NCI-H1694 treated with DMSO at 0.1 percent for 48 hours (cell line): Measurements from ENCODE around the gene DSEL.

Source experiments
- DNase-seq: peaks from one replicate; lab custom pipeline; 2025; lab: John Stamatoyannopoulos, UW

The DSEL gene

DNA sequence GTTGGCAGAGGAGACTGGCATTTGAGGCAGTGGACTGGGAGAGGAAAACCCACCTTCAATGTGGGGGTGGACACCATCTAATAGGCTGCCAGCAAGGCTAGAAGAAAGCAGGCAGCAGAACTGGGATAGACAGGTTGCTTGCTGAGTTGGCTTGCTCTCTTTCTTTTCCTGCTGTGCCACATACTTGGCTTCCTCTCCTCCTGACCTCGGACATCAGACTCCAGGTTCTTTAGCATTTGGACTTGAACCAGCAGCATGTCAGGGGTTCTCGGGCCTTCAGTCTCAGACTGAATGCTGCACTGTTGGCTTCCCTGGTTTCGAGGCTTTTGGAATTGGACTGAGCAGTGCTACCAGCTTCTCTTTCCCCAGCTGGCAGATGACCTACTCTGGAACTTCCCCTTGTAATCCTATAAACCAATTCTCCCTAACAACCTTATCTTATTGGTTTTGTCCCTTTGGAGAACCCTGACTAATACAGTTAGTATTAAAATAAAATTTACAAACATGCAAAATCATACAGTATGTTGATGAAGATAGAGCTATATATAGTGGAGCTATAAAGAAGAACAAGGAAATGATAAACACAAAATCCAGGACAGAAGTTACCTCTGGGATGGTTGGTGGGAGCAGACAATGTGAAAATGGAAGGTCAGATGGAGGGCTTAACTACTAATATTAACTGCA is 15.9 kb downstream of the DSEL start:
- no peak for DNase-seq

DNA sequence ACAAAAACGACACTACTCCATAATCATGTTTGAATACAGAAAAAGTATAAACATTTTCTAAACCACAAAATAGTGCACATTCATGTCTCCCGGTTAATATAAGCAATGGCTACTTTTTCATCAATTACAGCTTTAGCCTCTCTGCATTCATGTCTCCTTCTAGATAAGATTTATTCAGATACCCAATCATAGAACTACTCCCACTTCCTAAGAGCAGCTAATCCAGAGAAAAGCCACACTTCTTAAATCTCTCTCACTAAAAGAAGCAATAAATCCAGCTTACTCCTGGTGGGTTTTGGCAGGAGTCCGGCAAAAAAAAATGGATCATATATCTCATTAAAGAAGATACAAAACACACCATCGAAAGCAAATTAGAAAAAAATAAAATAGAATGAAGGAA is 20.1 kb downstream of the DSEL start:
- DNase-seq, result no peak

DNA sequence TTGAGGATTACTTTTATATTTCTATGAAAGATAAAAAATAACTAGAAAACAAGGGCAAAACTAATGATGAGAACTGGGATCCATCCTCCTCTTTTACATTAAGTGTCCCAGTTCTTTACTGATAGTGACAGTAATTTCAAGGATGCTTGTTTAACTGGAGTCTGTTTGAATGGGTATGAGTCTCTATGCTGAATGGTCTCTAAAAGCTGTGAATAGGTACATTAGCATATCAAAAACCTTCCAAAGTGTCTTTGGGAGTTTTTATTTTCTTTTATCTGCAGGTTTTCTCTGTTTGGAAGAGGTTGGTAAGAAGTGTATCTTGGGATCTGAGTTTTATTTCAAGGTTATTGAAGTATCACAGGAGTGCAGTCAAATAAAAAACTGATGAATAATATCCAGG is 30.0 kb downstream of the DSEL start:
- DNase-seq, result no peak

DNA sequence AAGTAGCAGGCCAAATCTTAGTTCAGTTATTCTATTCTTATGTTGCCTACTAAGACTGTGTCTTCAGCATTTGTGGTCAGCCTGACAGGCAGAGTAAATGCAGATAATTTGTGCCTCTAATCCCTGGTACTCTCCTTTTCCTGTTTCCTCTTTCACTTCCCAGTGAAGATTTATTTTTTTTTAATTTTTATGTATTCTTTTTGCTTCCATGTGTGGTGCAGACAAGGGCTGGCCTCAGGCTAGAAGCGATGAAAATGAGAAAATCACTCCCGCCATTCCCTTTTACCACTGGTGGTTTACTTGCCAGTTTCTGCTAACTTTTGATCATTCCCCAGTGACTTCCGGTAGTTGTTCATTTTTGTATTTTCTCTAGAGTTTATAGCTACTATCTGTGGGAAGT is 30.9 kb downstream of the DSEL start:
- DNase-seq, result no peak

DNA sequence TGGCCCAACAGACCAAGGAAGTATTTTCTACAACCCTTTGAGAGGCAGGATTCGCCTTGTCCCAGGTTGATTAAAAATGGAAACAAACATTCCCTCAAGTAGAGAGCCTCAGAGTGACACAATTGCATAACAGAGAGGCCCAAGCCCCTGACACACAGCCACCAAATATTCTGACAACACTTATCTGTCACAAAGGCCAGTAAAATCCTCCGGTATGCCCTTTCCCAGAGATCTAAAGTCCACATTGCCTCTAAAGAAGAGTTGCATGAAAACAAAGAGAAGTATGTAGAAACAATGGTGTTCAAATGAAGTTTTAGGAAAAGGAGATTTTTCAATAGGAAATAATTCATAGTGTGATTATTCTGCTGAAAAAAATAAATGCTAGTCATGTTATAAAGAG is 32.1 kb downstream of the DSEL start:
- no peak for DNase-seq

DNA sequence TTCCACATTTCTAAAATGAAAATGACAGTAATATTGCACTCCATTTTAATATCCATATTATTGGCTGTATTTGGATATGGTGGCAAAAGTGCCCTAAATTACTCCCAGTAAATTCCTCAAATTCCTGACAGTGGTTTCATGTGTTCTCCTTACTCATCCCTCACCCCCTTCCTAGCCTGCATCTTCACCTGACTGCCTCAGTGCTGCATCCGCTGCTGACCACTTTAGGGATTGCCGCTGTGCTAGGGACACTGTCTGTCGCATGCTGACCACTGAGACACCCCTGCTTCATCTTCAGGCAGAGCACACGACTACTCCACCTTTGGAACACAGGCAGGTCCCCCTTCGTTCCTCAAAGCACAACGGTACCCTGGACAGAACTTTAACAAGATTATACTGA is 32.6 kb downstream of the DSEL start:
- DNase-seq, result no peak

DNA sequence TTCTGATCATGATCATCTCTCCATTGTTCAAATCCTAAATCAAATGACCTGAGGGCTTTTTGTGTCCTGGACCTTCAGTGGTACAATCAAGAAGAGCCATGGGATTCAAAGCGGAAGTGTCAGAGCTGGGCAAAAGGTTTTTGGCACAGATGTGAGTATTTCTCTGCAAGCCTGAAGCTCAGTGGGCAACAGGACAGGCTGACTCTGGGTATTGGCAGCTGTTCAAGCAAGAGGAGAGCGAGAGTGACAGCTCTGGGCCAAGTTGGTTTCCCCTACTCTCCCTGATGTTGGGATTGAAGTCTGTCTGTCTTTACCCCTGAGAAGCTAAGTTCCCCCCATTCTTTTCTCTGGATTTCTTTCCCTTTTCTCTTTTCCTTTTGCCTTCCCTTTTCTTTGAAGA is 33.3 kb downstream of the DSEL start:
- DNase-seq, result peak; percentile 26

DNA sequence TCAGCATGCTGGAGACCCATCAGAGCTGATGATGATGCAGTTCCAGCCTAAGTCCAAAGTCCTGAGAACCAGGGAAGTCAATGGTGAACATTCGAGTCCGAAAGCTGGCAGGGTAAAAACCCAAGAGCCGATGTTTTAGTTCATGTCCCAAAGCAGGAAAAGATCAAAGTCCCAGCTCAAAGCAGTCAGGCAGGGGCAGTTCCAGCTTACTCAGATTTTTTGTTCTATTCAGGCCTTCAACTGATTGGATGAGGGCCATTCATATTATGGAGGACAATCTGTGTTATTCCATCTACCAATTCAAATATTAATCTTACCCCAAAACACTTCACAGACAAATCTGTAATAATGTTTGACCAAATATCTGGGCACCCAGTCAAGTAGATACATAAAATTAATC is 38.3 kb downstream of the DSEL start:
- no peak for DNase-seq

DNA sequence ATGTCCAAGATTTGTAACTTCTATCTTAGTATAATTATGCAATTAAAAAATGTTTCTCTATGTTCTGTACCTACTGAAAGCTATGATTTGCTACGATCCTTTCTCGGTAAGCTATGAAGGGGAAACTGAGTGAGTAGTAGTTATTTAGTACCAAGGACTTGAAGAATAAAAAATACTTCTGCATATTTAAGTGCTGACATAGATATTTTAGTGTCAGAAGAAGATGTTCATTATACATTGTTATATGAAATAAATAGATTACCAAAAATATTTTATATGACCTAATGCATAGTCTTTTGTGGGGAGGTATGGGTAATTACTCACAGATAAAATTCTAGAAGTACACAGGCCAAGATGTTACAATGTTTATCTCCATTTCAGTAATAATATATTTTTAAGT is 39.0 kb downstream of the DSEL start:
- no peak for DNase-seq

DNA sequence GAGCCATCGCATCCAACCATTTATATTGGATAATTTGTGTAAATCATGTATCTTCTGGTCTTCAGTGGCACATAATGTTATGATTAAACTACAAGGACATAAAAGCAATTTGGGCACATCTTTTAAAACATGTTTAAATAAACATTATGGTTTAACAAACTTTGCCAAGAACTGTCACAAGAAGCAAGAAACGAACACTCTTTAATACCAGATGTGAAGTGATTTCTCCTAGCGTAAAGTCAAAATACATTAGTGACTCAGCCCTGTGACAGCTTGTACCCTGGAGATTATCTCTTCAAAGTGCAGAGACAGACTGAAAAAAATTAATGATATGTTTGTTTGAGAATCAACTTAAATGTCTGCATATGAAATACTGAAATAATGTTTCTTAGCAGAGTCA is 39.9 kb downstream of the DSEL start:
- DNase-seq, result no peak

DNA sequence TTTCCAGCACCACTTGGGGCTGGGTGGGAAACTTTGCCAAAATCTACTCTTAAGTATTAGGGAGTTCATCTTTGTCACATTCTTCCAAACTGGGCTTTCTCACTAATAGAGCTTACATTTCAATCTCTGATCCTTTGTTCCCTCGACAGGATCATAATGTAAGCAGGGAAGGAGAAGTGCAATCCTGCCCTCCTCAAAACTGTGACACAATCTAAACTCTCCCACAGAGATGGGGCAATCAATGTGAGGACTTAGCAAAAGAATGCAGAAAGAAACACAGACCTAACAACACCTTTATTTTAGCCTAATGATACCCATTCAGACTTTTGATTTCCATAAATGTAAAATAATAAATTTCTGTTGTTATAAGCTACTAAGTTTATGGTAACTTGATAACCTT is 40.8 kb downstream of the DSEL start:
- DNase-seq, result no peak

DNA sequence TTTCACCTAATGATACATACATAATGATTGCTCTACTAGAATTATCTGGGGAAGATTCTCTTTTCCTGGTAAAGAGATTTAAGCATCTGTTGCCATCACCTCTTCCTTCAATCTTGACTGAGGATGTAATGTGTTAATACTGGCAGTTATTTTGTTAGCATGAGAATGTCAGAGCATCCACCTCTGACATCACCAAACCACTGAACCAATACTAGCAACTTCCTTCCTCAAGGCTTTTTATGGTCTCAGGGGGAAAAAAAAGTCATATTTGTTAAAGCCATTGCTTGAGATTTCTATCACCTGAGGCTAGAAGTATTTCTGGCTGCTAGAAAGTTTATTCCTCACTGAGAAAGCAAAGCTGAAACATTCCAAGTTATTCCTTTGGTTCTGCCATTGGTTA is 48.5 kb downstream of the DSEL start:
- DNase-seq, result no peak

DNA sequence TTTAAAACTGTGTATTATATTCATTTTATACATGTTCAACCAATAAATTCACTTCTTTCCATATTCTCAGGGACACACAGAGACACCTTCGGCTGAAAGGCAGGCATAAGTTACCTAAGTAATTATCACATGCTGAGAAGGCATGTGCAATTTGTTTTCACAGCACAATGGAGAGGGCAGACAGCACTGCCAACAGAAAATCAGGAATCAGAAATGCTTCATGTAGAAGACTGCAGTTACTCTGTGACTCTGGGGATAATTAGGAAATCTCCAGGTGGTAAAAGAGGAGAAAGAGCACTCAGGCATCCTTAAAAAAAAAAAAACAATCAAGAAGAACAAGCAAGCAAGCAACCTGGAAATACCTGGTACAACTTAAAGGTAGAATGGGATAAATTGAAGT is 49.3 kb downstream of the DSEL start:
- no peak for DNase-seq

DNA sequence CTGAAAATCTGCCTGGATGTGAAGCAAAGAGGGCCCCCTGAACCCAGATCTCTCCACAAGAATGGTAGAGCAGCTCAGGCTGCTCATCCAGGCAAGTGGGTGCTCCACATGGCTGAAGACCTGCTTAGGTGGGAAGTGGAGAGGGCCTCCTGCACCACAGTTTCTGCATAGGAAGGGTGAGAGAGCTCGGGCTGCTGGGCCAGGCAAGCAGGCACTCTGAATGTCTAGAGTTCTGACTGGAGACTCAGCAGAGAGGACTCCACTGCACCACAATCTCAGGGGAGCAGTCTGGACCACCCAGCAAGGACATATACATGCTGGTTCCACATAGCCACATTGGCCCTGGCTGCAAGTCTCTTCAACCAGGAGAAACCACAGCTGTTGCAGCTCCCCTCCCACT is 52.0 kb downstream of the DSEL start:
- DNase-seq, result no peak

DNA sequence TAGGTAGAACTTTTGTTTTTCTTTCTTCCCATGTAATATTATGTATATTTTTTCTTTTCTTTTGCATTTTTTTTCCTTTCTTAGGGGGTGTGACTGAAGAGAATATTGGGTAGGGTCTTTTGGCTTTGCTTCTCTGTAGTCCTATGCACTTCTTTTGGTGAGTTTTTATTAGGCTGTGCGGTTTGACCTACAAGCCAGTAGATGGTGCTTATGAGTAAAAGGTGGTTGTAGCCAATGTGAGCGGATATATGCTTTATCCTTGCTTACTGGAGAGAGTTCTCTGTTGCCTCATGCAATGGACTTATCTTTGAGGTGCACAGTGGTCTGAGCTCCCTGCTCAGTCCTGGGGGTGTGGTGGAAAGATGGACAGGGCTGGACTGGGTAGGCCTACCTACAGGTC is 52.7 kb downstream of the DSEL start:
- no peak for DNase-seq

DNA sequence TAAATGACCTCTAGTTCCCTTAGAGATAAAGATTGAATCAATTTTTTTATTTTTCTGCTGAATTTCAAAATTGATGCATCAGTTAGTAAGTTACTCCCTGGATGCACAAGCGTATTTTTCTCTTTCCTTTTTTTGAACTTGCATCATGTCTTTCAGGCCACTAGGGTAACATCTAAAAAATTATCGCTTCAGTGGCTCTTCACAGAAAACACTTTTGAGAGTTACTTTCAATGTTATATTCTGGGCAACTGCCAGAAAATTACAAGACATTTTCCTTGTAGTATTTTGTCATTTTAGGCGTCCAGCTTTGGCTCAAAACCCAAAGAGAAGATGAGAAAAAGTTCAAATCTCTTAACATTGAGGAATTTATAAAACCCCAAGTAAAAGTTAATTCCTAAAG is 59.8 kb downstream of the DSEL start:
- no peak for DNase-seq
